K562 (cell line): Measurements from ENCODE around the gene ALK. TPM values are rescaled to one million over a fixed set of nuclear protein-coding genes. Genes with fewer than 3 reads are reported as not detected.

ENCODE experiments used
- ATAC-seq: fragments of 200-7000 bp; cut with Tn5 transposase; 3 replicates; pipeline ENCODE4 v1.9.1; 2020; ENCODE audit warnings: moderate library complexity
- BruUV-seq: library from RNA; stranded (reverse); fragments of 400-500 nt; replicated peaks from 2 replicates; lab custom pipeline; 2021; lab: Mats Ljungman, UMichigan
- CTCF ChIA-PET: fragments of 300-600 bp; formaldehyde crosslinking; extraction: SDS; loops from one replicate; lab custom pipeline; 2021; ENCODE audit warnings: low intra/inter-chr PET ratio; lab: Yijun Ruan, JAX
- POLR2A ChIA-PET: fragments of 300-600, 350-650 bp; sonication (Branson Sonifier 250); formaldehyde crosslinking; extraction: SDS; loops from one replicate; lab custom pipeline; 2021; ENCODE audit warnings: antibody characterized with exemption, inconsistent platforms; lab: Yijun Ruan, JAX
- DNase-seq, 4 experiments: peaks; one replicate each; pipeline versions ENCODE4 v3.0.0 to v3.0.0-alpha.2; 2011 to 2018; ENCODE audit warnings: low spot score in 3 of 4, mixed read lengths in 3 of 4; ENCODE audit errors: extremely low read depth in 1 of 4
- FAIRE-seq: peaks from 2 replicates; lab custom pipeline; 2011; peaks lifted over from hg19 to GRCh38; lab: Jason Lieb, UNC
- H2AFZ ChIP-seq: 2 replicates; pipeline ENCODE4 v1.6.0; 2011; ENCODE audit warnings: low read depth, low read length, control low read depth, inconsistent platforms
- H3K27ac ChIP-seq: fragments of 200-600 bp; 3 replicates; pipeline ENCODE4 v1.8.0; 2011; ENCODE audit warnings: low read depth, mild to moderate bottlenecking, control low read depth, inconsistent platforms, low read length, moderate library complexity, mixed read lengths; ENCODE audit errors: extremely low read depth
- H3K27me3 ChIP-seq, 2 experiments: fragments of 300-600 bp in 1 of 2; 2 replicates in 1 of 2; 3 replicates in 1 of 2; pipeline versions ENCODE4 v1.6.0 to v1.8.0; 2011; ENCODE audit warnings: inconsistent platforms in 2 of 2, low read length in 2 of 2, mild to moderate bottlenecking in 1 of 2, mixed read lengths in 1 of 2, moderate library complexity in 1 of 2; ENCODE audit not compliant: control insufficient read depth in 2 of 2, insufficient read depth in 2 of 2
- H3K36me3 ChIP-seq: fragments of 300-600 bp; 3 replicates; pipeline ENCODE4 v1.8.0; 2011; ENCODE audit warnings: mild to moderate bottlenecking, low read length, inconsistent platforms; ENCODE audit not compliant: control insufficient read depth, insufficient read depth
- H3K4me1 ChIP-seq, 2 experiments: fragments of 200-600 bp in 1 of 2; replicated peaks in 1 of 2; 2 replicates in 1 of 2; 3 replicates in 1 of 2; pipeline versions ENCODE4 v1.5.1 to v1.8.0; 2011; ENCODE audit warnings: inconsistent platforms in 2 of 2, low read length in 2 of 2, mild to moderate bottlenecking in 1 of 2, mixed read lengths in 1 of 2, moderate library complexity in 1 of 2; ENCODE audit not compliant: control insufficient read depth in 2 of 2, insufficient read depth in 2 of 2
- H3K4me2 ChIP-seq: 2 replicates; pipeline ENCODE4 v1.6.1; 2011; ENCODE audit warnings: low read length, control low read depth, inconsistent platforms, mixed read lengths; ENCODE audit not compliant: insufficient read depth
- H3K4me3 ChIP-seq: fragments of 200-600 bp; sonication (generic), shearing (Covaris generic); 2 replicates; pipeline ENCODE4 v1.5.1; 2016; ENCODE audit warnings: control low read depth, inconsistent platforms
- H3K79me2 ChIP-seq: fragments of 200-600 bp; 3 replicates; pipeline ENCODE4 v1.8.0; 2011; ENCODE audit warnings: low read length, inconsistent platforms; ENCODE audit not compliant: control insufficient read depth, insufficient read depth
- H3K9ac ChIP-seq, 2 experiments: 2 replicates each; pipeline versions ENCODE4 v1.6.0 to v1.6.1; 2011; ENCODE audit warnings: low read depth in 2 of 2, low read length in 2 of 2, control low read depth in 1 of 2, inconsistent platforms in 1 of 2, mild to moderate bottlenecking in 1 of 2, mixed read lengths in 1 of 2; ENCODE audit not compliant: insufficient read depth in 1 of 2
- H3K9me1 ChIP-seq: one replicate; pipeline ENCODE4 v1.6.0; 2011; ENCODE audit warnings: inconsistent platforms, mild to moderate bottlenecking, low read length, moderate library complexity; ENCODE audit not compliant: control insufficient read depth, insufficient read depth
- H3K9me3 ChIP-seq: replicated peaks from 2 replicates; pipeline ENCODE4 v1.5.1; 2011; ENCODE audit warnings: low read depth, low read length, inconsistent platforms; ENCODE audit not compliant: control insufficient read depth, insufficient read depth
- H4K20me1 ChIP-seq: replicated peaks from 2 replicates; pipeline ENCODE4 v1.6.1; 2011; ENCODE audit warnings: low read length, inconsistent platforms, mixed read lengths; ENCODE audit not compliant: control insufficient read depth, insufficient read depth
- BRCA1 ChIP-seq, 2 experiments: fragments of 450-650 bp in 1 of 2; sonication (generic) in 1 of 2; formaldehyde crosslinking in 1 of 2; IDR thresholded peaks; 2 replicates each; pipeline versions ENCODE4 v1.5.0 to v1.6.1; 2017 to 2020; ENCODE audit warnings: mild to moderate bottlenecking in 1 of 2, missing genetic modification reagents in 1 of 2
- CEBPB ChIP-seq: fragments of 450-650 bp; IDR thresholded peaks from 2 replicates; pipeline ENCODE4 v1.6.1; 2016; ENCODE audit warnings: missing genetic modification characterization, missing compliant biosample characterization
- IRF2 ChIP-seq: sonication (generic); formaldehyde crosslinking; IDR thresholded peaks from 2 replicates; pipeline ENCODE4 v1.8.1; 2022; ENCODE audit warnings: mild to moderate bottlenecking, missing genetic modification reagents
- RFX5 ChIP-seq: IDR thresholded peaks from 2 replicates; pipeline ENCODE4 v1.6.1; 2011; ENCODE audit warnings: low read depth, mild to moderate bottlenecking, improper control_type of control experiment, low read length
- SETDB1 ChIP-seq: IDR thresholded peaks from one replicate; pipeline ENCODE4 v1.6.1; 2012; ENCODE audit warnings: low read length, control low read depth, inconsistent platforms
- TBL1XR1 ChIP-seq, 2 experiments: IDR thresholded peaks; 2 replicates each; pipeline ENCODE4 v1.6.1; 2012; ENCODE audit warnings: improper control_type of control experiment in 2 of 2, low read length in 2 of 2, mild to moderate bottlenecking in 1 of 2
- ZBTB11 ChIP-seq, 3 experiments: fragments of 200-800 bp in 1 of 3; fragments of 250-450 bp in 1 of 3; fragments of 450-650 bp in 1 of 3; sonication (Bioruptor Pico) in 1 of 3; sonication (Bioruptor generic) in 1 of 3; formaldehyde crosslinking in 1 of 3; IDR thresholded peaks; 2 replicates each; pipeline versions ENCODE4 v1.6.1 to v1.8.0; 2016 to 2022; ENCODE audit warnings: mild to moderate bottlenecking in 2 of 3, missing genetic modification characterization in 2 of 3, missing compliant biosample characterization in 1 of 3, moderate library complexity in 1 of 3
- ZBTB7A ChIP-seq: IDR thresholded peaks from 2 replicates; pipeline ENCODE4 v1.6.1; 2011; ENCODE audit warnings: low read depth, mild to moderate bottlenecking, low read length, moderate library complexity, borderline replicate concordance; ENCODE audit not compliant: control insufficient read depth
- WGBS: fragments of 100-300 bp; shearing (Covaris generic); methylation state at CpG from one replicate; pipeline ENCODE4 v1.1.6; 2016; ENCODE audit warnings: low coverage, mixed read lengths; ENCODE audit not compliant: insufficient coverage; ENCODE audit errors: missing lambda C conversion rate; 5-methylcytosine and 5-hydroxymethylcytosine counted together
- in situ Hi-C: fragments of 300-500 bp; cut with MboI; formaldehyde crosslinking; loops from 4 replicates; pipeline ENCODE4 v1.15.0; 2018; ENCODE audit warnings: inconsistent platforms, mixed read lengths
- intact Hi-C: fragments of 100-400 bp; cut with micrococcal nuclease; formaldehyde crosslinking; loops from 2 replicates; pipeline ENCODE4 v1.14.2; 2022
- polyA plus RNA-seq, 8 experiments: library from polyadenylated mRNA; depleted of rRNA in 4 of 8; stranded (reverse) in 5 of 8; unstranded in 3 of 8; fragments of >200 nt; fragmentation: Nextera tagmentation in 2 of 8; fragmentation: Illumina TruSeq in 1 of 8; extraction: Ambion mirVana in 2 of 8; extraction: Trizol in 1 of 8; gene quantifications; 2 replicates each; pipeline versions ENCODE4 v1.2.1 to v1.2.3, GENCODE V29; 2011 to 2014; ENCODE audit warnings: inconsistent platforms in 1 of 8, missing spikeins in 1 of 8
- total RNA-seq, 7 experiments: library from RNA; depleted of rRNA in 6 of 7; stranded (reverse); fragments of >200 nt in 6 of 7; fragmentation: Illumina TruSeq in 2 of 7; extraction: Trizol in 2 of 7; gene quantifications; 2 replicates each; pipeline versions ENCODE4 v1.2.1 to v1.2.3, GENCODE V29; 2011 to 2021; ENCODE audit warnings: low replicate concordance in 1 of 7

The ALK gene
- total and polyA plus RNA-seq, 9 of the 15 experiments (the other 6 are each of a cell fraction or from before 2014, with no cell fraction given), result not detected

GRCh38 chr2:29367986-29368658 is 553.3 kb downstream of the ALK start:
- TF ChIP-seq RFX5, result no peak
- Histone ChIP-seq H3K4me2 (no peak overlapping the region), H3K27me3 (peaks cover 0 to 7% of the 10 kb centered on the region in 2 experiments; a peak in 2 of 5 replicates), H3K9ac (no peak overlapping the region), H4K20me1 (no peaks in the 10 kb centered on the region), H2AFZ (no peak overlapping the region), H3K9me3 (no peaks in the 10 kb centered on the region), H3K4me1 (no peaks in the 10 kb centered on the region), H3K4me3 (no peak overlapping the region), H3K9me1 (no peaks in the 10 kb centered on the region), H3K36me3 (no peaks in the 10 kb centered on the region), H3K27ac (no peak overlapping the region), H3K79me2 (no peaks in the 10 kb centered on the region)
- no peak for DNase-seq
- POLR2A ChIA-PET, result interaction anchor here (0.6 kb wide), 1 partner anchor 92 kb away, joined by 3 read pairs; no protein-coding TSS in a partner anchor
- ATAC-seq, result no peak
- intact Hi-C loops, result no loop called here
- BruUV-seq, result no TSS peak
- FAIRE-seq, result no peak
- CTCF ChIA-PET, result no interaction called here
- in situ Hi-C loops, result no loop called here
- 2% methylated on average over 3 of the region's 3 CpGs for WGBS

DNA sequence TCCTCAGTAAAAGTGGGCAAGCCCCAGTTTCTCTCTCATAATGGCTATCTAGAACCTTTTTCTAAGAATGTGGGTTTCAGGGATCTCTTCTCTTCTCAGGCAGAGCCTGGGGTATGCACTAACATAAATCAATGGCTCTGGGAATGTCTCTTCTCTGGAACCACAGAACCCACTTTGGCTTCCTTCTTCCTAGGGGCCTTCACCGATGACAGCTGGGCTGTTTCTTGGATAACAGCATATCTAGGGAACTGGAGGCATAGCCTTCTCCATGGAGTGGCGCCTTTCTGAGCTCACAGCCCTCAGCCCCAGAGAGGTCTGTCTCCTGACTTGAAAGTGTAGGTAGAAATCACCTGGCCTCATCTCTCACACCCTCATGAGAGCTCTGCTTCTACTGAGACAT is 558.3 kb downstream of the ALK start:
- 0% methylated on average over 2 of the region's 2 CpGs for WGBS
- no peak overlapping the region for H3K4me3 ChIP-seq
- ChIA-PET POLR2A (no interaction called here), CTCF (no interaction called here)
- no peaks in the 10 kb centered on the region for H3K9me1 ChIP-seq
- H3K36me3 ChIP-seq, result no peaks in the 10 kb centered on the region
- in situ Hi-C loops (no loop called here), intact Hi-C loops (no loop called here)
- no peaks in the 10 kb centered on the region for H4K20me1 ChIP-seq
- H2AFZ ChIP-seq, result no peak overlapping the region
- peaks cover 0 to 6% of the 10 kb centered on the region in 2 experiments; a peak in 2 of 5 replicates for H3K27me3 ChIP-seq
- no peak overlapping the region for H3K9ac ChIP-seq
- FAIRE-seq, result no peak
- H3K4me1 ChIP-seq, result no peaks in the 10 kb centered on the region
- TF ChIP-seq BRCA1 (IDR thresholded peaks at IDR 0.05) (no peak), BRCA1 (CRISPR knock-in tag; IDR thresholded peaks at IDR 0.05) (no peak), CEBPB (tag) (no peak), IRF2 (CRISPR knock-in tag) (no peak), ZBTB7A (no peak), SETDB1 (no peak), TBL1XR1 (IDR thresholded peaks at IDR 0.05; ENCODE audit: low read length in 2 of 2) (no peak), ZBTB11 (CRISPR knock-in tag; IDR thresholded peaks at IDR 0.05) (no peak)
- no peaks in the 10 kb centered on the region for H3K9me3 ChIP-seq
- DNase-seq, result no peak
- no peak overlapping the region for H3K27ac ChIP-seq
- H3K4me2 ChIP-seq, result no peak overlapping the region
- ATAC-seq, result no peak
- no TSS peak for BruUV-seq
- H3K79me2 ChIP-seq, result no peaks in the 10 kb centered on the region
